Ecto neural progenitor cell (in vitro differentiated cells): ENCODE results near the gene KRT83.
"Not testable (repeated sequence)": the region's sequence is repeated elsewhere in the genome, so short reads cannot be mapped to it uniquely, and the experiment has no call there.

Experiments
- DNase-seq: peaks from one replicate; pipeline ENCODE4 v3.0.0-alpha.2; 2018; ENCODE audit warnings: low spot score

Gene KRT83

DNA sequence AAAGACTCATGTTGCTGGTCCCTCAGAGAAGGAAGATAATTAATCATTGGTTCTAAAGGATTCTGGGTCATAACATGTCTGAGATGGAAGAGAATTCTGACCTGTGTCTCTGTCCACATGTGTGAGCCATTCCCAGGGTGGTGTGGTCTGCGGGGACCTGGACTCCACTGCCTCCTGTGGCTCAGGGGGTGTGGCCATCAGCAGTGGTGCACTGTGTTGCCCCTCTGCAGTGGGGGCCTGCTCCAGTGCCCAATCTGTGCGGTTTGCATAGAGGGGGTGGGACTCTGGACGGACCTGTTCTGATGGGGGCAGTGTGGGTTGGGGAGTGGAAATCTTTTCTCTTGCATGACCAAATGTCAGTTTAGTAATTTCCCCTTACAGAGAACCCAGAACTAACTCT, 32.6 kb upstream of the KRT83 start:
- no peak for DNase-seq

DNA sequence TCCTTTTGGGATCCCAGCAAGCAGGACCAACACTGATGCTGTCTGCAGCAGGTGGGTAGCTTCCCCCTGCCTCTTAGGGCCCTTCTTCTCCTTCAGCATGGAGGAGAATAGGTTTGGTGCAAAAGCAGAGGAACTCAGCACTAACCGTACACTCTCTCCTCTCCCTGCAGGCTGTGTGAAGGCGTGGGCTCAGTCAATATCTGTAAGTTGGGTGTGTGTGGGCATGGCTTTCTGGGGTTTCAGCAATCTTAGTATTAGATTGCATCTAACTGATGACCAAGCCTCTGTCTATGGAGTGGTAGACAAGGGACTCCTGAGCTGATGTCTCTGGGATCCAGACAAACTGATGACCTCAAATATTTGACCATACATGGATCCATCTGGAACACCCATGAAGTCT, 31.8 kb upstream of the KRT83 start:
- no peak for DNase-seq

DNA sequence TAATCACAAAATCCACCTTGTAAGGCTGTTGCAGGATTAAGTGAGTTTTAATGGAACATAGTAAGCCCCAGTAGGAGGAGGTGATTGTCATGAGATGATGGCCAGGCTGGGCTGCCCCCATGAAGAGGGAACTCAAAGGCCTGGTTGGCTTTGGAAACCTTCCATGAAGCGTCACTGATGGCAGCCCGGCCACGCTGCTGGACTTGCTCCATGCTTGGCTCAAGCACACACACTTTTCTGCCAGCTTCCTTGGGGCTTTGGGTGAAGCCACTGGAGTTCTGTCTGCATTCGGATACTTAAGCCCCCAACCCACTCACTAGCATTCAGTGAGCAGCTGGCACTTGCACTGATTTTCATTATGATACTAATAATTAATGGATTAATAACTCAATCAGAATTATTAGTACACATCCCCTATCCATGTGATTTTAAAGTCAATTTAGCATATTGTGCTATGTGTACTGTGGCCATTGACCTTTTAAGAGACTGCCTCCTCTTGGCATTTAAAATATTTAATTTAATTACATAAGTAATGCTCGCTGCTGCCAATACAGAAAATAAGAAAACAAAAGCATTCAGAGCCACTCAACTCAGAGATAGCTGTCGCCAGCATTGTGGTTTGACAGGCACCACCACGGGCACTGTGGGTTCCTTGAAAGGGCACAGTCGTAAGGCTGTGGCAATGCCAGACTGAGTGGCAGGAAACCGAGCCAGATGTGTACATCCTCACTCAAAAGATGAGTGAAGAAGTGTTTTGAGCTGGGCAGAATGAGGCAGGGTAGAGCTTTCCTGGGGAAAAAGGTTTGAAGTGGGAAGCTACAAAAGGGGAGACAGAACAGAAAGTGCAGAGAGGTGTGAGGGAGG, 30.2 kb upstream of the KRT83 start:
- DNase-seq: no peak

DNA sequence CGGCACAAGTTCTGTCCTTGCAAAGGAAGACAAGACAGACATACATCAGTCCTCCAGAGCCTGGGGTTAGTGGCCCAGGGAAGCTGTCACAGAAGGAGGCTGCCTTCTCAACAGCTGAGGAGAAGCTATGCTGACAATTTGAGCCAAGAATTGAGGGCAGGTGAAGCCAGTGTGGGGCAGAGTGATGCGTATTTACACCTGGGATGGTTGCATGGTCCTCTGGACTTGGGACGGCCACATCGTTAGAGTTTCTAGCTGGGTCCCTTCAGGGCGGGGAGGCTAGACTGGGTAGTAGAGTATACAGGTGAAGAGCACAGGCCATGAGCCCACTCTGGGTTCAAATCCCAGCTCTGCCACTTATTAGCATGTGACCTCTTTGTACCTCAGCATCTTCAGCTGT, 29.6 kb upstream of the KRT83 start:
- no peak for DNase-seq

DNA sequence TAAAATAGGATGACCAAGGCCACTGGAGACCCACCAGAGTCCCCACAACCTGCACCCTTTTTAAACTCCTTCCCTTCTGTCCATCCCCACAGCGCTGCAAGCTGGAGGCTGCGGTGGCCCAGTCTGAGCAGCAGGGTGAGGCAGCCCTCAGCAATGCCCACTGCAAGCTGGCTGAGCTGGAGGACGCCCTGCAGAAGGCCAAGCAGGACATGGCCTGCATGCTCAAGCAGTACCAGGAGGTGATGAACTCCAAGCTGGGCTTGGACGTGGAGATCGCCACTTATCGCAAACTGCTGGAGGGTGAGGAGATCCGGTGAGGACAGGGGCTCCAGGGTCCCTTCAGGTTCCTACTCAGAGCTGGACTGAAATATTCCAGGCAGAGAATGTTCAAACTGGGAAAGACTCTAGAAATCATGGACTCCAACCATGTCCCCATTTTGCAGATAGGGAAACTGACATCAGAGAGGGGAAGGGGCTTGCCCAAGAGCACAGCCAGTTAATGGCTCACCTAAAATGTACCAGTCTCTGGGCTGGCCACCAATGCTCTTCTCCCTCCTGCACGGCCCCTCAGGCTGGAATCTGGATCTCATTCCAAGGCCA, 28.9 kb upstream of the KRT83 start:
- DNase-seq: no peak

DNA sequence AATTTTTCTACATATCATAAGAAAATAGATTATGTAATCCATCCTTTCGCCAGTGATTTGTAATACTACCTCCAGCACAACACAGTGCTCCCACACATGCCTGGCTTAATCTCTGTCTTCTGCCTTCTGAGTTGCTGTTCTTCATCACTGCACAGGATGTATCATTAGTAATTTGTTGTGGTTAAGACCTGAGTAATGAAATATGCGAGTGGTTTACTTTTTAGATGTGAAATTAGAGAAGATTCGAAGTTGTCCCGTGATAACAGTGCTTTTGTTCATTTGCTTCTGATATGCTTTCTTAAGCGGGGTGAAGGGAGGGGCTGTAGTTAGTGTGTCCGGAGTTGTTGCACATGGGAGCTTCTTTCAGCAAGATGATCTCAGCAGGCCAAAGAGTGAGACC, 28.0 kb upstream of the KRT83 start:
- no peak for DNase-seq

DNA sequence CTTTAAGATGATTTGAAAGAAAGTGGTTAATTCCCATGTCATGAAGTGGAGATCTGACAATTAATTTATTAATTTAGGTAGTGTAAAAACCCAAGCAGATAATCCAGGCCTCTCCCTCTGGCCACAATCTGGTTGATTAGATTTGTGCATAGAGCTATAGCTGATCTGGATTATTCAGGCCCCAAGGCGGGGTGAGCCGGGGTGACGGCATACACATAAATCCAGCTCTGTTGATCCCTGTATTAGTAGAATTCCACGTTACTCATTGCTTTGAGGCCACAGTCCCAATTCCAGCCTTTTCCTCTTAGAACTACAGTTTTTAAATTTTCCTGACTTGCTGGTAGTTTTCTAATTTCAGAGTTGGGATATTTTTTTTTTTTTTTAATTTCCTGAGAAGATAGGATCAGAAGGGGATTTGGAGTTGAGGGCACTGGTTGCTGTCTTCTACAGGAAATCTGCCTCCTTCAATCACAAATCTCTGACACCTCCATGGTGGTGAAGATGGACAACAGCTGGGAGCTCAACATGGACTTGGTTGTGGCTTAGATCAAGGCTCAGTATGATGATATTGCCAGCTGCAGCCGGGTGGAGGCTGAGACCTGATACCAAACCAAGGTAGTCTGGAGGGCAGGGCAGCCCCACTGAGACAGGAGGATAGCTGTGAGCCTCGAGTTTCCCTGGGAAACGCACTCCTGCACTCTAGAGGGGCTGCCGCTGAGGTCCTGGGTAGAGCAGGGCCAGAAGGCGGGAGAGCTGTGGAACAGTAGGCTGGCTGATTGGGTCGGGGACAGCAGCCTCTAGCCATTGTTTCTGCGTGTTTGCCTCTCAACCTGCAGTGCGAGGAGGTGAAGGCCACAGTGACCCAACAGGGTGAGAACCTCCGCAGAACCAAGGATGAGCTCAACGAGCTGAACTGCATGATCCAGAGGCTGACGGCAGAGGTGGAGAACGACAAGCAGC, 26.6 kb upstream of the KRT83 start:
- DNase-seq: no peak

DNA sequence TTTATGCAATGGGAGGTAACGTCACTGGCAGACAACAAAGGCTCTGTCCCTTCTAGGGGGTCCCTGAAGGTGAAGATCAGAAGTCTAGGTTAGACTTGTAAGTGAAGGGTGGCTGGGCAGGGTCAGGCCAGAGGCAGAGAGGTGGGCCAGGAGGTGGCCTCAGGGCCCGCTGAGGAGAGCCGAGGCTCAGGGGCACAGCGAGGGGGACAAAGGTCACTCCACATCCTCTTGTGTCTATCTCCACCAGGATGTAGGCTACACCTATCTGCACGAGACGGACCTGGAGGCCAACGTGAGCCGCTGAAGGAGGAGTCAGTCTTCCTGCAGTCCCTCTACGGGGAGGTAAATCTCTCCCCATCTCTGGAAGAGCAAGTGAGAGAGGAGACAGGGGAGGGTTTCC, 25.8 kb upstream of the KRT83 start:
- no peak for DNase-seq

DNA sequence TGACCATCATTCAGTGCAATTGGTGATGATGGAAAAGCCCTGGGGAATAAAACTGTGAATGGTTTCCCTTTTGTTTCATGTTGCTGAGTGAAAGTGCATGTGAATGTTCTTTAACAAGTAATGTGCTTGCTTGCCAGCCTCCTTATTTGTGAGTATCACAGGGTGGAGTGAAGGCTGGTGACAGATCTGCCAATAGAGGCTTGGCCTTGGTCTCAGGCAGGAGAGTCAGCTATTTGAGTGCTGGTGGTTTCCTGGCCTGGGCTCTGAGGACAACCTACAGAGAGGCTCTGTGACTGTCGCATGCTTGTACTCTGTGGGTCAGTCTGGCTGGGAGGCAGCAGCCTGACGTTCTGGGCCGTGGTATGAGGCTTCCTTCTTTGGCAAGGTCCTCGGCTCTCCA, 25.4 kb upstream of the KRT83 start:
- DNase-seq: no peak

DNA sequence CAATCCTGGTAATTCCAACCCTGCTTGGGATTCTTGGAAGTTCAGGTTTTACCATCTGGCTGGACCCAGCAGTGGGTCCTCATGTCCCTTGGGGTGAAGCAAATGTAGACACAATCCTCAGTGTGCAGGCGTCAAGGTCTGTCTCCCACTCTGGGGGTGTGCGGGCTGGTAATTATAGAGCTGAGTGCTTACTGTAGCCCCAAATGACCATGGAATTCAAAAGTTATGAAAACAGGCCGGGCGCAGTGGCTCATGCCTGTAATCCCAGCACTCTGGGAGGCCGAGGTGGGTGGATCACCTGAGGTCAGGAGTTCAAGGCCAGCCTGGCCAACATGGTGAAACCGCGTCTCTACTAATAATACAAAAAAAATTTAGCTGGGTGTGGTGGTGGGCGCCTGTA, 23.8 kb upstream of the KRT83 start:
- DNase-seq: not testable (repeated sequence)

DNA sequence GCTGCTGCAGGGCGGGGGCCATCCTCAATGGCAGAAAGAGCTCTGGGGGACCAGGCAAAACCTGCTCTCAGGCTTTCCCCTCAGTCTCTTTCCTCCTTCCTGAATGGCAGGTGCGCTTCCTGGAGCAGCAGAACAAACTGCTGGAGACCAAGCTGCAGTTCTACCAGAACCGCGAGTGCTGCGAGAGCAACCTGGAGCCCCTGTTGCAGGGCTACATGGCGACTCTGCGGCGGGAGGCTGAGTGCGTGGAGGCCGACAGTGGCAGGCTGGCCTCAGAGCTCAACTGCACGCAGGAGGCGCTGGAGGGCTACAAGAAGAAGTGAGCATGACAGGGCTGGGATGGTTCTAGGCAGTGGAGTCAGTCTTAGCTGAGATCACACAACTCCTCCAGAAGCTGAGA, 22.9 kb upstream of the KRT83 start:
- no peak for DNase-seq

DNA sequence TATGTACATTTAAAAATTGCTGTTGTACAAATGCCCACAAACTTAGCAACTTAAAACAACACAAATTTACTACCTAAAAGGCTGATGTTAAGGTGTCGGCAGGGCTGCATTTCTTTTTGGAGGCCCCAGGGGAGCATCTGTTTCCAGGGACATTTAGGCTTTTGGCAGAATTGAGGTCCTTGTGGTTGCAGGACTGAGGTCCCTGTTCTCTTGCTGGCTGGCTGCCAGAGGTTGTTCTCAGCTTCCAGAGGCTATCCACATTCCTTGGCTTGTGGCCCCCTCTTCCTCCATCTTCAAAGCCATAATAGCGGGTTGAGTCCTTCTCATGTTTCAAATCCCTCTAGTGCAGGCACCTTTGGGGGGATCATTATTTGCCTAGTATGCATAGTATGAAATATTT, 22.4 kb upstream of the KRT83 start:
- no peak for DNase-seq

DNA sequence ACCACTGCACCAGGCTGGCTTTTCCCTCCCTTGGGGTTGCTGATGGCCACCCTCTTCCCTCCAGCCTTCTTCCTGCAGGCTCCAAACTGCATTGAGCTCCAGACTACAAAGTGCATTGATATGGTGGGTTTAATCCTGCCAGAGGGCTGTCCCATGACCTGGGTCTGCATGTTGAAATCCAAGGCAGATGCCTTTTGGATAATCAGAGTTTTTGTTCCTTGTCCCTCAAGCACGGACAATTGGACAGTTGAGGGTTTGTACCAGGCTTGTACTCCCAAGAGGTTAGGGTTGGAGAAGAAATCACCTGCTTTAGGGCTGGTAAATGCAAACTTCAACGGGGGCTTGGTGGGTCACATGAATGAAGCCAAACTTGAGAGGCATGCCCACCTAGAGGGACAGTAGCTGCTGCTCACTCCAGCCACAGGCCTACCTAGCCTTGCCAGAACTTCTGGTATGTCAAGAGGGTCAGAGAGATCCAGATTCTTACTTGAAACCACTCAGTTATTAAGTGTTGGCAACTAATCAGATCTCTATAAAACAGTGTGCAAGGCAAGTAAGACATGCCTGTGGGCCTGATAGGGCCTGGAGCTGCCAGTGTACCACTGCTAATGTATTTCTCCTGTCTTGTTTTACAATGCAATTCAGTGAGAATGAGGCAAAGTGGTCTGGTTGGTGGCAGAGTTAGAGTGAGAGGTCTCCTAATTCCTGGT, 21.7 kb upstream of the KRT83 start:
- no peak for DNase-seq

DNA sequence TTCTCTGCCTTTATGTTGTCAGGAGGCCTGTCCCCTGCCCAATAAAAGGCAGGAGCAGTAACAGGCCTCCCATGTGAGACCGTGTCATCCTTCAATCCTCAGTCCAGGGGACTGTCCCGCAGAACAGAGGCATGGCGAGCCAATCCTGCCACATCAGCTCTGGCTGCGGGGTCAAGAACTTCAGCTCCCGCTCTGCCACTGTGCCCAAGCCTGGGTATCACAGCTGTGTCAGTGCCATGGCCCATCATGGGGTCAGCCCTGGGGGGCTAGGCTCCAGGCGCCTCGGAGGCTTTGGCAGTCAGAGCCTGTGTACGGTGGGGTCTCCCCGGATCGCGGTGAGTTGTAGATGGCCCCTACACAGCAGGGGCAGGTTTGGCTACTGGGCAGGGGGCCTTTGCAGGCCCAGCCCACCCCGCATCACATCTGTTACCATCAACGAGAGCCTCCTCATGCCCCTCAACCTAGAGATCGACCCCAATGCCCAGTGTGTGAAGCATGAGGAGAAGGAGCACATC, 19.9 kb upstream of the KRT83 start:
- no peak for DNase-seq

DNA sequence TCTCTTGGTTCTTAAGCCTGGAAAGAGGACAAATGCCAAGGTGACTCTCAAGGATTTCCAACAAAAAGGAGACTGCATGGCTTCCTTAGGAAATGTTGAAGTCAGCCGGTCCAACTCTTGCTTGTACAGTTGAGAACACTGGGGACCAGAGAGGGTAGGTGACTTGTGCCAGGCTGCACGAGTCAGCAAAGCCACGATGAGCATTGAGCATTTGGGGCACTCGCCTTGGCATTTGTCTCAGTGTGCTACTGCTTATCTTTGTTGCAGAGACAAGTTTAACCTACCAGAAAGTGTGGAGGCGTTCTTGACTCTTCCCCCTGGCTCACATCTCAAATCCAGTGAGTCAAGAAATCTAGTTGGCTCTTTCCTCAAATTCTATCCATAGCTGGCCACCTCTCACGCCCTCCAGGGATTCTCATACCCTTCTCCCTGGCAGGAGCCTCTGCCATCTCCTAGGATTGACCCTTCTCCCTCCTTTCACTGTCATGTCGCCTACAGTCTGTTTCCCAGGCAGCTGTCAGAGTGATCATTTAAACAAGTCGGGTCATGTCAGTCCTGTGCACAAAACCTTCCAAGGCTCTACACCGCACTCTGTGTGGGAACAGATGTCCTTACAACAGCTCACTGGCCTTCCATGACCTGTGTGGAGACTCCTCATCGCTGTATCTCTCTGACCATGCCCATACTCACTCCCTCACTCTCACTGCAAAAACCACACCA, 17.2 kb upstream of the KRT83 start:
- no peak for DNase-seq

DNA sequence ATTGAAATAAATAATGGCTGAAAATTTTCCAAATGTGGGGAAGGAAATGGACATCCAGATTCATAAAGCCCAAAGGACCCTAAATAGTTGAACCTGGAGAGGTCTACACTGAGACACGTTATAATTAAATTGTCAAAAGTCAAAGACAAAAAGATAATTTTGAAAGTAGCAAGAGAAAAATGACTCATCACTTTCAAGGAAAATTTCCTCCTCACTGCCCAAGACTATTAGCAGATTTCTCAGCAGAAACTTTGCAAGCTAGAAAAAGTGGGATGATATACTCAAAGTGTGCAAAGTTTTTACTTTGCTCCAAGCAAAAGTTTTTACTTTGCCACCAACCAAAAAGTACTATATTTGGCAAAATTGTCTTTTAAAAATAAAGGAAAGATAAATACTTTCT, 15.9 kb upstream of the KRT83 start:
- DNase-seq: no peak

DNA sequence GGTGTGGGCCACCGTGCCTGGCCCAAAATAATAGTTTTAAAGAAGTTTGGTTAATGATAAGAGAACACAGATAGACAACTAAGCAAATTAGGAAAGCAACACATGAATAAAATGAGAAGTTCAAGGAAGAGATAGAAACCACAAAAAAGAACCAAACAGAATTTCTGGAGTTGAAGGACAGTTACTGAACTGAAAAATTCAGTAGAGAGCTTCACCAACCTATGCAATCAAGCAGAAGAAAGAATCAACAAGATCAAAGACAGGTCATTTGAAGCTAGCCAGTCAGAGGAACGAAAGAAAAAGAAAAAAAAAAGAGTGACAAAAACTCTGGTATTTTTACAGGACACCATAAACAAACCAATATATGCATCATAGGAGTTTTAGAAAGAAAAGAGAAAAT, 15.4 kb upstream of the KRT83 start:
- no peak for DNase-seq

DNA sequence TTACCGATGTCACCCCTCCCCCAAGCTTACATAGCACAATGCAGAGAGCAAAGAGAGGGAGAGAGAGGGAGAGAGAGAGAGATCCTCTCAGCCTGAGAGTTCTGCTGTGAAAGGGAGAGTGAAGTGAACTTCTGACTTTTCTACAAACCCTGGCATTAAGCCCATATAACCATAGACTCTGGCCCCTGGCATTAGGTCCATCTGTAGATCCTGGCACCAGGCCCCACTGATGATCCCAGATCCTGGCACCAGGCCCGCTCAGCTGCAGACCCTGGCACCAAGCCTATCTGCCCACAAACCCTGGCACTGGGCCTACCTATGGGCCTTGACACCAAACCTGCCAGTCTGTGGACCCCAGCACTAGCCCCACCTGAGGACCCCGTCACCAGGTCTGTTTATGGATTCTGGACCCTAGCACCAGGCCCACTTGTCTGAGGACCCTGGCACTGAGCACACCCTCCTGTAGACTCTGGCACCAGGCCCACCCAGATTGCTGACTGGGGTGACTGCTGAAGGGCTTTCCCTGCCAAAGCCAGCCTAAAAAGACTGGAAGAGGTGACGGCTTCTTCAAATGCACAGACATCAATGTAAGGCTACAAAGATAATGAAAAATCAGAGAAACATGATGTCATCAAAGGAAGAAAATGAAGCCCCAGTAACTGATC, 14.5 kb upstream of the KRT83 start:
- no peak for DNase-seq

DNA sequence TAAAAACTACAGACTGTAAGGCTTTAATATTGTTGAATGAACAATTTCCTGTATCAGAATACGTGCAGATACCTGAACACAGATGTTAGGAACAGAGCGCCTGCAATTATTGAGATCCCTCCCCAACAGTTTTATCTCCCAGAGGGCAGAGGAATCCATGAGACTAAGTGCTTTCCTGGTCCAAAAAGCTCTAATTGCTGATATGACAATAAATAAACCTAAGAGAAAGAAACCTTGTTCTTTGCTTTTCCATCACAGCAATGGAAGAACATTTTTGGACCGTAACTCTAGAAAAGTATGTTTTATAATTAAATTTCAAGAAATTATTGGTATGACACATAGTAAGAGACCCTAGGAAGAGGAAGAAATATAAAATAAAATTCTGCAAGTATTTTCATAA, 13.0 kb upstream of the KRT83 start:
- DNase-seq: no peak

DNA sequence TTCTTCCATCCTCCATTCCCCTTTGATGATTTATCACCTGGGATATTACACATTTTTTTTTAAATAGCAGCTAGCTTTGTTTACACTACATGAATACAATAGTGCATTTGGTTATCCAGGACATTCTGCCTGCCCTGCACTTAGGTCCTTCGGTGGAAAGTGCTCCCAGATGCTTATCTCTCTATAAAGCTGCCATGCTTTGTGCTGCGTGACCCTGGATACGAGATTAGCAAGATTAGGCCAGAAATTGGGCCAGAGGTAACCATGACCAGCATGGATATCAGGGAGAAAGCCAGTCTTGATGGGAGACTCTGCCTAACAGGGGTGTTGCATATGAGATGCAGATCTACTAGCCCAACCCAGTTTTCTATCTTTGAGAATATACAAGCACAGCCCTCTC, 12.1 kb upstream of the KRT83 start:
- no peak for DNase-seq

DNA sequence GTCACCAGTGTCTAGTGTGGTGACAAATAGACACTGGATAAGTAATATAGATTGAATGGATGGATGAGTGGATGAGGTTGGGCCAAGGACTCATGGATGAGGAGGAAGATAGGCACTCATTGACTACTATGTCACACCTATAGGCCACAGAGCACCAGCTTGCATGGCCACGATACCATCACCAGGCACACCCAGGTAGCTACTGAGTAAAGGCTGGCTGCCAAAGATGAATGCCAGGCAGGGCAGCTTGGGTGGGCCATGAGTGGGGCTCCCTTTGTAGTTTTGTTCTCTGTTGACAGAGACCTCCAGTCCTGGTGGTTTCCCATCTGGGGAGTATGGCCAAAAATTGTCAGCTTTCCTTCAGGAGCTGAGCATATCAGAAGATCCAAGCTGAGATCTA, 11.2 kb upstream of the KRT83 start:
- DNase-seq: no peak
